Activated naive CD4-positive, alpha-beta T cell treated with Interleukin-2 at 50 U/mL for 16 hours (primary cell): ENCODE data around the gene USP17L20.
"Not testable (repeated sequence)": the region's sequence is repeated elsewhere in the genome, so short reads cannot be mapped to it uniquely, and the experiment has no call there.

Experiments
- DNase-seq: peaks from one replicate; pipeline ENCODE4 v3.0.0-alpha.2; 2020

USP17L20 gene, protein sequence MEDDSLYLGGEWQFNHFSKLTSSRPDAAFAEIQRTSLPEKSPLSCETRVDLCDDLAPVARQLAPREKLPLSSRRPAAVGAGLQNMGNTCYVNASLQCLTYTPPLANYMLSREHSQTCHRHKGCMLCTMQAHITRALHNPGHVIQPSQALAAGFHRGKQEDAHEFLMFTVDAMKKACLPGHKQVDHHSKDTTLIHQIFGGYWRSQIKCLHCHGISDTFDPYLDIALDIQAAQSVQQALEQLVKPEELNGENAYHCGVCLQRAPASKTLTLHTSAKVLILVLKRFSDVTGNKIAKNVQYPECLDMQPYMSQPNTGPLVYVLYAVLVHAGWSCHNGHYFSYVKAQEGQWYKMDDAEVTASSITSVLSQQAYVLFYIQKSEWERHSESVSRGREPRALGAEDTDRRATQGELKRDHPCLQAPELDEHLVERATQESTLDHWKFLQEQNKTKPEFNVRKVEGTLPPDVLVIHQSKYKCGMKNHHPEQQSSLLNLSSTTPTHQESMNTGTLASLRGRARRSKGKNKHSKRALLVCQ

DNA sequence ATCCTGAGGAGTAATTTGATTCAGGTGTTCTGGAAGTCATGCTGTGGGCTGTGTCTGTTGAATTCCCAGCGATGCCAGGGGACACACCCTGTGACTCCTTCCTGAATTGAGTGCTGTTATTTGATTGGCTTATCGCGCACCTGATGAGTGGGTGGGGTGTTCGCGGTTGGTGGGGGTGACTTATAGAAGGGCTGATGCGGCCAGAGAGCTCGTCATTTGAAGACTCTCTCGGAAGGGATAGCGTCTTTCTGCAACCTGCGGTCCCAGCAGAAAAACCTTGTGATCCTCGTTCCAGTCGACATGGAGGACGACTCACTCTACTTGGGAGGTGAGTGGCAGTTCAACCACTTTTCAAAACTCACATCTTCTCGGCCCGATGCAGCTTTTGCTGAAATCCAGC, at the start of gene USP17L20:
Gene USP17L20 (plus strand): TSS at position 301 of the 400 bp plus-strand sequence. CDS start 0 bp downstream, at position 301.
- not testable (repeated sequence) for DNase-seq

DNA sequence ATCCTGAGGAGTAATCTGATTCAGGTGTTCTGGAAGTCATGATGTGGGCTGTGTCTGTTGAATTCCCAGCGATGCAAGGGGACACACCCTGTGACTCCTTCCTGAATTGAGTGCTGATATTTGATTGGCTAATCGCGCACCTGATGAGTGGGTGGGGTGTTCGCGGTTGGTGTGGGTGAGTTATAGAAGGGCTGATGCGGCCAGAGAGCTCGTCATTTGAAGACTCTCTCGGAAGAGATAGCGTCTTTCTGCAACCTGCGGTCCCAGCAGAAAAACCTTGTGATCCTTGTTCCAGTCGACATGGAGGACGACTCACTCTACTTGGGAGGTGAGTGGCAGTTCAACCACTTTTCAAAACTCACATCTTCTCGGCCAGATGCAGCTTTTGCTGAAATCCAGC, 47.6 kb upstream of the USP17L20 start, which contains the start of gene USP17L10:
Gene USP17L10 (plus strand): TSS at position 301 of the 400 bp plus-strand sequence. CDS start 0 bp downstream, at position 301.
- DNase-seq, result not testable (repeated sequence)

DNA sequence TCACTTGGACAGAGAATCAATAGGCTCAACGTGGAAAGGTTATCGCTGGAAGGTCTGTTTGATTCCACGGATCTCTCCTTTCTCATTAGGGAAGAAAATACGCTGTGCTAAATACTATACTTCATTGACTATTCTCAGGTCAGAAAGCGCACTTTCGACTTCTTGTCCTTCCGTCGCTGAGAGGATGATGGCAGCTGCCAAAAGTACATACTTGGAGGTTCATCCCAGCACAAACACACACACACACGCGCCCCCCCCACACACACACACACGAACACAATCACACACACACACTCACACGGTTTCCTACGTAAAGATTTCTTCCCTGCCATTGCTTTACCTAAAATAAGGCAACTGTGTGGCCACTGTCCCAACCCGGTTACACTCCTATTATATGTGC, 43.2 kb upstream of the USP17L20 start:
- DNase-seq, result not testable (repeated sequence)

DNA sequence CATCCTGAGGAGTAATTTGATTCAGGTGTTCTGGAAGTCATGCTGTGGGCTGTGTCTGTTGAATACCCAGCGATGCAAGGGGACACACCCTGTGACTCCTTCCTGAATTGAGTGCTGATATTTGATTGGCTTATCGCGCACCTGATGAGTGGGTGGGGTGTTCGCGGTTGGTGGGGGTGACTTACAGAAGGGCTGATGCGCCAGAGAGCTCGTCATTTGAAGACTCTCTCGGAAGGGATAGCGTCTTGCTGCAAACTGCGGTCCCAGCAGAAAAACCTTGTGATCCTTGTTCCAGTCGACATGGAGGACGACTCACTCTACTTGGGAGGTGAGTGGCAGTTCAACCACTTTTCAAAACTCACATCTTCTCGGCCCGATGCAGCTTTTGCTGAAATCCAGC, 42.8 kb upstream of the USP17L20 start, which contains the start of gene USP17L11:
Gene USP17L11 (plus strand): TSS at position 301 of the 400 bp plus-strand sequence. CDS start 0 bp downstream, at position 301.
- DNase-seq, result not testable (repeated sequence)

DNA sequence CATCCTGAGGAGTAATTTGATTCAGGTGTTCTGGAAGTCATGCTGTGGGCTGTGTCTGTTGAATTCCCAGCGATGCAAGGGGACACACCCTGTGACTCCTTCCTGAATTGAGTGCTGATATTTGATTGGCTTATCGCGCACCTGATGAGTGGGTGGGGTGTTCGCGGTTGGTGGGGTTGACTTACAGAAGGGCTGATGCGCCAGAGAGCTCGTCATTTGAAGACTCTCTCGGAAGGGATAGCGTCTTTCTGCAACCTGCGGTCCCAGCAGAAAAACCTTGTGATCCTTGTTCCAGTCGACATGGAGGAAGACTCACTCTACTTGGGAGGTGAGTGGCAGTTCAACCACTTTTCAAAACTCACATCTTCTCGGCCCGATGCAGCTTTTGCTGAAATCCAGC, 38.1 kb upstream of the USP17L20 start, which contains the start of gene USP17L12:
Gene USP17L12 (plus strand): TSS at position 301 of the 400 bp plus-strand sequence. CDS start 0 bp downstream, at position 301.
- DNase-seq, result not testable (repeated sequence)

DNA sequence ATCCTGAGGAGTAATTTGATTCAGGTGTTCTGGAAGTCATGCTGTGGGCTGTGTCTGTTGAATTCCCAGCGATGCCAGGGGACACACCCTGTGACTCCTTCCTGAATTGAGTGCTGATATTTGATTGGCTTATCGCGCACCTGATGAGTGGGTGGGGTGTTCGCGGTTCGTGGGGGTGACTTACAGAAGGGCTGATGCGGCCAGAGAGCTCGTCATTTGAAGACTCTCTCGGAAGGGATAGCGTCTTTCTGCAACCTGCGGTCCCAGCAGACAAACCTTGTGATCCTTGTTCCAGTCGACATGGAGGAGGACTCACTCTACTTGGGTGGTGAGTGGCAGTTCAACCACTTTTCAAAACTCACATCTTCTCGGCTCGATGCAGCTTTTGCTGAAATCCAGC, 33.3 kb upstream of the USP17L20 start, which contains the start of gene USP17L13:
Gene USP17L13 (plus strand): TSS at position 301 of the 400 bp plus-strand sequence. CDS start 0 bp downstream, at position 301.
- DNase-seq, result not testable (repeated sequence)

DNA sequence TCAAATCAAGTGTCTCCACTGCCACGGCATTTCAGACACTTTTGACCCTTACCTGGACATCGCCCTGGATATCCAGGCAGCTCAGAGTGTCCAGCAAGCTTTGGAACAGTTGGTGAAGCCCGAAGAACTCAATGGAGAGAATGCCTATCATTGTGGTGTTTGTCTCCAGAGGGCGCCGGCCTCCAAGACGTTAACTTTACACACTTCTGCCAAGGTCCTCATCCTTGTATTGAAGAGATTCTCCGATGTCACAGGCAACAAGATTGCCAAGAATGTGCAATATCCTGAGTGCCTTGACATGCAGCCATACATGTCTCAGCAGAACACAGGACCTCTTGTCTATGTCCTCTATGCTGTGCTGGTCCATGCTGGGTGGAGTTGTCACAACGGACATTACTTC, 27.7 kb upstream of the USP17L20 start:
- not testable (repeated sequence) for DNase-seq

DNA sequence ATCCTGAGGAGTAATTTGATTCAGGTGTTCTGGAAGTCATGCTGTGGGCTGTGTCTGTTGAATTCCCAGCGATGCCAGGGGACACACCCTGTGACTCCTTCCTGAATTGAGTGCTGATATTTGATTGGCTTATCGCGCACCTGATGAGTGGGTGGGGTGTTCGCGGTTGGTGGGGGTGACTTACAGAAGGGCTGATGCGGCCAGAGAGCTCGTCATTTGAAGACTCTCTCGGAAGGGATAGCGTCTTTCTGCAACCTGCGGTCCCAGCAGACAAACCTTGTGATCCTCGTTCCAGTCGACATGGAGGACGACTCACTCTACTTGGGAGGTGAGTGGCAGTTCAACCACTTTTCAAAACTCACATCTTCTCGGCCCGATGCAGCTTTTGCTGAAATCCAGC, 23.8 kb upstream of the USP17L20 start, which contains the start of gene USP17L15:
Gene USP17L15 (plus strand): TSS at position 301 of the 400 bp plus-strand sequence. CDS start 0 bp downstream, at position 301.
- not testable (repeated sequence) for DNase-seq

DNA sequence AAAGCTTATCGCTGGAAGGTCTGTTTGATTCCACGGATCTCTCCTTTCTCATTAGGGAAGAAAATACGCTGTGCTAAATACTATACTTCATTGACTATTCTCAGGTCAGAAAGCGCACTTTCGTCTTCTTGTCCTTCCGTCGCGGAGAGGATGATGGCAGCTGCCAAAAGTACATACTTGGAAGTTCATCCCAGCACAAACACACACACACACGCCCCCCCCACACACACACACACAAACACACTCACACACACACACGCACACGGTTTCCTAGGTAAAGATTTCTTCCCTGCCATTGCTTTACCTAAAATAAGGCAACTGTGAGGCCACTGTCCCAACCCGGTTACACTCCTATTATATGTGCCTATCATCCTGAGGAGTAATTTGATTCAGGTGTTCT, 19.5 kb upstream of the USP17L20 start:
- not testable (repeated sequence) for DNase-seq

DNA sequence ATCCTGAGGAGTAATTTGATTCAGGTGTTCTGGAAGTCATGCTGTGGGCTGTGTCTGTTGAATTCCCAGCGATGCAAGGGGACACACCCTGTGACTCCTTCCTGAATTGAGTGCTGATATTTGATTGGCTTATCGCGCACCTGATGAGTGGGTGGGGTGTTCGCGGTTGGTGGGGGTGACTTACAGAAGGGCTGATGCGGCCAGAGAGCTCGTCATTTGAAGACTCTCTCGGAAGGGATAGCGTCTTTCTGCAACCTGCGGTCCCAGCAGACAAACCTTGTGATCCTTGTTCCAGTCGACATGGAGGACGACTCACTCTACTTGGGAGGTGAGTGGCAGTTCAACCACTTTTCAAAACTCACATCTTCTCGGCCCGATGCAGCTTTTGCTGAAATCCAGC, 14.3 kb upstream of the USP17L20 start, which contains the start of gene USP17L17:
Gene USP17L17 (plus strand): TSS at position 301 of the 400 bp plus-strand sequence. CDS start 0 bp downstream, at position 301.
- DNase-seq, result not testable (repeated sequence)

DNA sequence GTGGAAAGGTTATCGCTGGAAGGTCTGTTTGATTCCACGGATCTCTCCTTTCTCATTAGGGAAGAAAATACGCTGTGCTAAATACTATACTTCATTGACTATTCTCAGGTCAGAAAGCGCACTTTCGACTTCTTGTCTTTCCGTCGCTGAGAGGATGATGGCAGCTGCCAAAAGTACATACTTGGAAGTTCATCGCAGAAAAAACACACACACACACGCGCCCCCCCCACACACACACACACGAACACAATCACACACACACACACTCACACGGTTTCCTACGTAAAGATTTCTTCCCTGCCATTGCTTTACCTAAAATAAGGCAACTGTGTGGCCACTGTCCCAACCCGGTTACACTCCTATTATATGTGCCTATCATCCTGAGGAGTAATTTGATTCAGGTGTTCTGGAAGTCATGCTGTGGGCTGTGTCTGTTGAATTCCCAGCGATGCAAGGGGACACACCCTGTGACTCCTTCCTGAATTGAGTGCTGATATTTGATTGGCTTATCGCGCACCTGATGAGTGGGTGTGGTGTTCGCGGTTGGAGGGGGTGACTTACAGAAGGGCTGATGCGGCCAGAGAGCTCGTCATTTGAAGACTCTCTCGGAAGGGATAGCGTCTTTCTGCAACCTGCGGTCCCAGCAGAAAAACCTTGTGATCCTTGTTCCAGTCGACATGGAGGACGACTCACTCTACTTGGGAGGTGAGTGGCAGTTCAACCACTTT, 9.8 kb upstream of the USP17L20 start, which contains the start of gene USP17L18:
Gene USP17L18 (plus strand): TSS at position 678 of the 728 bp plus-strand sequence. CDS start 0 bp downstream, at position 678.
- DNase-seq, result not testable (repeated sequence)

DNA sequence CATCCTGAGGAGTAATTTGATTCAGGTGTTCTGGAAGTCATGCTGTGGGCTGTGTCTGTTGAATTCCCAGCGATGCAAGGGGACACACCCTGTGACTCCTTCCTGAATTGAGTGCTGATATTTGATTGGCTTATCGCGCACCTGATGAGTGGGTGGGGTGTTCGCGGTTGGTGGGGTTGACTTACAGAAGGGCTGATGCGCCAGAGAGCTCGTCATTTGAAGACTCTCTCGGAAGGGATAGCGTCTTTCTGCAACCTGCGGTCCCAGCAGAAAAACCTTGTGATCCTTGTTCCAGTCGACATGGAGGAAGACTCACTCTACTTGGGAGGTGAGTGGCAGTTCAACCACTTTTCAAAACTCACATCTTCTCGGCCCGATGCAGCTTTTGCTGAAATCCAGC, 4.8 kb upstream of the USP17L20 start, which contains the start of gene USP17L19:
Gene USP17L19 (plus strand): TSS at position 301 of the 400 bp plus-strand sequence. CDS start 0 bp downstream, at position 301.
- not testable (repeated sequence) for DNase-seq

DNA sequence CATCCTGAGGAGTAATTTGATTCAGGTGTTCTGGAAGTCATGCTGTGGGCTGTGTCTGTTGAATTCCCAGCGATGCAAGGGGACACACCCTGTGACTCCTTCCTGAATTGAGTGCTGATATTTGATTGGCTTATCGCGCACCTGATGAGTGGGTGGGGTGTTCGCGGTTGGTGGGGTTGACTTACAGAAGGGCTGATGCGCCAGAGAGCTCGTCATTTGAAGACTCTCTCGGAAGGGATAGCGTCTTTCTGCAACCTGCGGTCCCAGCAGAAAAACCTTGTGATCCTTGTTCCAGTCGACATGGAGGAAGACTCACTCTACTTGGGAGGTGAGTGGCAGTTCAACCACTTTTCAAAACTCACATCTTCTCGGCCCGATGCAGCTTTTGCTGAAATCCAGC, 4.6 kb downstream of the USP17L20 start, which contains the start of gene USP17L21:
Gene USP17L21 (plus strand): TSS at position 301 of the 400 bp plus-strand sequence. CDS start 0 bp downstream, at position 301.
- not testable (repeated sequence) for DNase-seq

DNA sequence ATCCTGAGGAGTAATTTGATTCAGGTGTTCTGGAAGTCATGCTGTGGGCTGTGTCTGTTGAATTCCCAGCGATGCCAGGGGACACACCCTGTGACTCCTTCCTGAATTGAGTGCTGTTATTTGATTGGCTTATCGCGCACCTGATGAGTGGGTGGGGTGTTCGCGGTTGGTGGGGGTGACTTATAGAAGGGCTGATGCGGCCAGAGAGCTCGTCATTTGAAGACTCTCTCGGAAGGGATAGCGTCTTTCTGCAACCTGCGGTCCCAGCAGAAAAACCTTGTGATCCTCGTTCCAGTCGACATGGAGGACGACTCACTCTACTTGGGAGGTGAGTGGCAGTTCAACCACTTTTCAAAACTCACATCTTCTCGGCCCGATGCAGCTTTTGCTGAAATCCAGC, 9.4 kb downstream of the USP17L20 start, which contains the start of gene USP17L22:
Gene USP17L22 (plus strand): TSS at position 301 of the 400 bp plus-strand sequence. CDS start 0 bp downstream, at position 301.
- DNase-seq, result not testable (repeated sequence)

DNA sequence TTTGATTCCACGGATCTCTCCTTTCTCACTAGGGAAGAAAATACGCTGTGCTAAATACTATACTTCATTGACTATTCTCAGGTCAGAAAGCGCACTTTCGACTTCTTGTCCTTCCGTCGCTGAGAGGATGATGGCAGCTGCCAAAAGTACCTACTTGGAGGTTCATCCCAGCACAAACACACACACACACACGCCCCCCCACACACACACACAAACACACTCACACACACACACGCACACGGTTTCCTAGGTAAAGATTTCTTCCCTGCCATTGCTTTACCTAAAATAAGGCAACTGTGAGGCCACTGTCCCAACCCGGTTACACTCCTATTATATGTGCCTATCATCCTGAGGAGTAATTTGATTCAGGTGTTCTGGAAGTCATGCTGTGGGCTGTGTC, 13.8 kb downstream of the USP17L20 start:
- not testable (repeated sequence) for DNase-seq
